ENCODE results near the gene TGIF1. TPM values are rescaled to one million over a fixed set of nuclear protein-coding genes. Genes with fewer than 3 reads are reported as not detected.

The TGIF1 gene
- total RNA-seq, 2 experiments from 2014 or later, result 40.9 to 69.0 TPM

GRCh38 chr18:3478262-3478978 is 28.4 kb downstream of the TGIF1 start:
- H3K79me2 ChIP-seq (ENCODE audit: insufficient read depth, low read depth, low read length), result no peaks in the 10 kb centered on the region
- POLR2A ChIA-PET, result interaction anchor here (0.5 to 1.2 kb wide), 4 partner anchors 12 to 93 kb away, joined by 3 to 4 read pairs (median 4); no protein-coding TSS in a partner anchor
- H2AFZ ChIP-seq (ENCODE audit: low read length), result no peak overlapping the region
- no peaks in the 10 kb centered on the region for H3K9me3 ChIP-seq (ENCODE audit: low read length)
- peaks cover 10% of the 10 kb centered on the region for H3K4me1 ChIP-seq (ENCODE audit: insufficient read depth, low read length, poor library complexity, severe bottlenecking)
- DNase-seq (ENCODE audit: low spot score), result no peak
- H3K36me3 ChIP-seq (ENCODE audit: insufficient read depth, low read length), result no peaks in the 10 kb centered on the region
- BruUV-seq (replicated peaks), result no TSS peak
- no peaks in the 10 kb centered on the region for H3K9me2 ChIP-seq (ENCODE audit: insufficient read depth, low read length)
- TF ChIP-seq EZH2phosphoT487 (IDR thresholded peaks at IDR 0.05; ENCODE audit: borderline replicate concordance, low read depth, low read length), result no peak
- TF ChIP-seq, protein P1, sequence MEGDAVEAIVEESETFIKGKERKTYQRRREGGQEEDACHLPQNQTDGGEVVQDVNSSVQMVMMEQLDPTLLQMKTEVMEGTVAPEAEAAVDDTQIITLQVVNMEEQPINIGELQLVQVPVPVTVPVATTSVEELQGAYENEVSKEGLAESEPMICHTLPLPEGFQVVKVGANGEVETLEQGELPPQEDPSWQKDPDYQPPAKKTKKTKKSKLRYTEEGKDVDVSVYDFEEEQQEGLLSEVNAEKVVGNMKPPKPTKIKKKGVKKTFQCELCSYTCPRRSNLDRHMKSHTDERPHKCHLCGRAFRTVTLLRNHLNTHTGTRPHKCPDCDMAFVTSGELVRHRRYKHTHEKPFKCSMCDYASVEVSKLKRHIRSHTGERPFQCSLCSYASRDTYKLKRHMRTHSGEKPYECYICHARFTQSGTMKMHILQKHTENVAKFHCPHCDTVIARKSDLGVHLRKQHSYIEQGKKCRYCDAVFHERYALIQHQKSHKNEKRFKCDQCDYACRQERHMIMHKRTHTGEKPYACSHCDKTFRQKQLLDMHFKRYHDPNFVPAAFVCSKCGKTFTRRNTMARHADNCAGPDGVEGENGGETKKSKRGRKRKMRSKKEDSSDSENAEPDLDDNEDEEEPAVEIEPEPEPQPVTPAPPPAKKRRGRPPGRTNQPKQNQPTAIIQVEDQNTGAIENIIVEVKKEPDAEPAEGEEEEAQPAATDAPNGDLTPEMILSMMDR (conservative IDR thresholded peaks at IDR 0.05; ENCODE audit: low read length), result no peak
- no peak overlapping the region for H3K4me2 ChIP-seq (ENCODE audit: low read length)
- CTCF ChIA-PET (ENCODE audit: unreplicated experiment), result no interaction called here
- H3K4me3 ChIP-seq (ENCODE audit: low read depth, low read length, poor library complexity, severe bottlenecking), result no peak overlapping the region
- no peaks in the 10 kb centered on the region for H4K20me1 ChIP-seq (ENCODE audit: insufficient read depth, low read length)
- intact Hi-C loops (cut with micrococcal nuclease; ENCODE audit: unreplicated experiment), result no loop called here
- no peak overlapping the region for H3K27ac ChIP-seq (ENCODE audit: low read depth, low read length, poor library complexity, severe bottlenecking)

GRCh38 chr18:3479978-3480509 is 30.1 kb downstream of the TGIF1 start:
- ChIA-PET POLR2A (interaction anchor here (0.7 to 1.0 kb wide), 3 partner anchors 10 to 184 kb away, joined by 3 to 4 read pairs (median 3); no protein-coding TSS in a partner anchor), CTCF (ENCODE audit: unreplicated experiment) (no interaction called here)
- no peak overlapping the region for H3K4me2 ChIP-seq (ENCODE audit: low read length)
- TF ChIP-seq, protein P1 (conservative IDR thresholded peaks at IDR 0.05; ENCODE audit: low read length), result no peak
- no peak for TF ChIP-seq EZH2phosphoT487 (IDR thresholded peaks at IDR 0.05; ENCODE audit: borderline replicate concordance, low read depth, low read length)
- no peaks in the 10 kb centered on the region for H4K20me1 ChIP-seq (ENCODE audit: insufficient read depth, low read length)
- DNase-seq (ENCODE audit: low spot score), result no peak
- intact Hi-C loops (cut with micrococcal nuclease; ENCODE audit: unreplicated experiment), result no loop called here
- H3K36me3 ChIP-seq (ENCODE audit: insufficient read depth, low read length), result no peaks in the 10 kb centered on the region
- H3K4me1 ChIP-seq (ENCODE audit: insufficient read depth, low read length, poor library complexity, severe bottlenecking), result peaks cover 10% of the 10 kb centered on the region
- no peak overlapping the region for H3K4me3 ChIP-seq (ENCODE audit: low read depth, low read length, poor library complexity, severe bottlenecking)
- H3K9me2 ChIP-seq (ENCODE audit: insufficient read depth, low read length), result no peaks in the 10 kb centered on the region
- H3K79me2 ChIP-seq (ENCODE audit: insufficient read depth, low read depth, low read length), result no peaks in the 10 kb centered on the region
- H3K9me3 ChIP-seq (ENCODE audit: low read length), result no peaks in the 10 kb centered on the region
- H3K27ac ChIP-seq (ENCODE audit: low read depth, low read length, poor library complexity, severe bottlenecking), result no peak overlapping the region
- no peak overlapping the region for H2AFZ ChIP-seq (ENCODE audit: low read length)
- no TSS peak for BruUV-seq (replicated peaks)
